Measurements from ENCODE around the gene CLCN7. TPM values are rescaled to one million over a fixed set of nuclear protein-coding genes. Genes with fewer than 3 reads are reported as not detected.
"Not testable (repeated sequence)": the region's sequence is repeated elsewhere in the genome, so short reads cannot be mapped to it uniquely, and the experiment has no call there.

The CLCN7 gene
- total and polyA plus RNA-seq, 8 donors, result 31.0 to 91.2 (median 36.2) TPM

DNA sequence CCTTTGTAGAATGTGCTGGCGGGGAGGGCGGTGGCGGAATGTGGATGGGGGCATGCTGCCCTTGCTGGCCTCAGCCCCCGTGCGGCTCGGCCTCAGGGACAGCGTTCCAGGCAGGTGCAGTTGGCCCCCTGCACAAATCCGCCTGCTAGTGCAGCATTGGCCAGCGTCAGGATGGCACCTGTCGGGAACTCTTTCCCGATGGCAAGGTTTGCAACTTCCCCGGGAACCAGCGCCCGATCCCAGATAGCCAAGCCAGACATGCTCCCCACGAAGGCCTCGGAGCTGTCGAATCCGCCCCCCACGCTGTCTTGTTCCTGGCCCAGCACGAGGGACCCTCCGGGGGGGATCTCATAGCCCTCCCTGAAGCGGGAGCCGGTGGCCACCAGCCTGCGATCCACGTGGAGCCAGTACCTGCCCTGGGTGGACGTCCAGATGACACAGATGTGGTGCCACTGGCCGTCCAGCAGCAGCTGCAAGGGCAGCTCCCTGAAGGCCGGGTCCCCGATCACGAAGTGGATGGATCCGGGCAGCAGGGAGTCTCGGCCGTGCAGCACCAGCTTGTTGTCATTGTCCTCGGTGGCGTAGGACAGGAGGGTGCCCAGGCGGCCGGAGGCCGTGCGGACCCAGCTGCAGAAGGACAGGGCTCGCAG, 11.1 kb upstream of the CLCN7 start:
- no peak overlapping the region for H3K27ac ChIP-seq
- no peak for TF ChIP-seq CTCF (IDR thresholded peaks at IDR 0.05)
- no peak overlapping the region for H3K4me3 ChIP-seq
- DNase-seq (peak in 2 of 6 donors; percentile 44 to 51), ATAC-seq (no peak), FAIRE-seq (no peak)
- H3K4me1 ChIP-seq, result no peaks in the 10 kb centered on the region
- no peaks in the 10 kb centered on the region for H3K9me3 ChIP-seq
- intact Hi-C loops (cut with DNase I), result no loop called here
- H3K36me3 ChIP-seq, result no peaks in the 10 kb centered on the region
- no peaks in the 10 kb centered on the region for H3K27me3 ChIP-seq
- 77 to 86% methylated on average over 38 to 40 of the region's 40 CpGs for whole genome bisulfite sequencing, 2 donors

- no peak for FAIRE-seq
- no peaks in the 10 kb centered on the region for H3K4me1 ChIP-seq
- H3K36me3 ChIP-seq, result no peaks in the 10 kb centered on the region
- H3K4me3 ChIP-seq, result no peak overlapping the region
- H3K9me3 ChIP-seq, result no peaks in the 10 kb centered on the region
- DNase-seq, result peak in 1 of 6 donors; percentile 41
- ATAC-seq, result no peak
- H3K27ac ChIP-seq, result no peak overlapping the region
- H3K27me3 ChIP-seq, result no peaks in the 10 kb centered on the region
- no peak for TF ChIP-seq CTCF (IDR thresholded peaks at IDR 0.05)
- 65 to 67% methylated on average over 28 of the region's 28 CpGs for WGBS, 2 donors
- intact Hi-C loops (cut with DNase I), result no loop called here
Observed at GRCh38 chr16:1481906-1482835, 7.3 kb upstream of the CLCN7 start.

GRCh38 chr16:1478937-1479336, 4.1 kb upstream of the CLCN7 start:
- H3K27me3 ChIP-seq; DNase-seq; ATAC-seq; FAIRE-seq; H3K9me3 ChIP-seq; intact Hi-C loops (cut with DNase I); H3K27ac ChIP-seq; H3K36me3 ChIP-seq; H3K4me1 ChIP-seq; H3K4me3 ChIP-seq: not testable (repeated sequence)
- WGBS, 2 donors, result 84 to 91% methylated on average over 9 of the region's 9 CpGs

DNA sequence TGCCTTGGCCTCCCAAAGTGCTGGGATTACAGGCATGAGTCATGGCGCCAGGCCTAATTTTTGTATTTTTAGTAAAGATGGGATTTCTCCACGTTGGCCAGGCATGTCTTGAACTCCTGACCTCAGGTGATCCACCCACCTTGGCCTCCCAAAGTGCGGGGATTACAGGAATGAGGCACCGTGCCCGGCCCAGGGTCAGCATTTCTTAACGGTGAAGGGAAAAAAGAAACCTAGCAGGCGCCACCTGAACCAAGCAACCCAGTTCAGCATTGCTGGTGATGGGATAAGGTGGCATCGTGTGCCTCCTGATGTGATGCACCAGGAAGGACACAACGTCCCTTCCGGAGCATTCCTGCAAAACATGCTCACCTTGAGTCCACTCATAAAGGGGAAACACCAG, 2.2 kb upstream of the CLCN7 start:
- no peak for FAIRE-seq

More for the DNA sequence above, 2.2 kb upstream of the CLCN7 start:
- TF ChIP-seq CTCF (IDR thresholded peaks at IDR 0.05), result no peak
- WGBS, 2 donors, result 86 to 90% methylated on average over 10 of the region's 10 CpGs
- Histone ChIP-seq H3K9me3 (no peaks in the 10 kb centered on the region), H3K27ac (no peak overlapping the region), H3K4me3 (no peak overlapping the region), H3K36me3 (no peaks in the 10 kb centered on the region), H3K27me3 (no peaks in the 10 kb centered on the region), H3K4me1 (peaks cover 0 to 12% (median 0%) of the 10 kb centered on the region in 3 donors)
- intact Hi-C loops (cut with DNase I), result no loop called here
- ATAC-seq, result no peak
- DNase-seq, result no peak
